ENCODE data around the gene IGF2.
A peak's percentile ranks its signal among the peaks of the same experiment; 100 is the strongest.

Gene IGF2

GRCh38 chr11:2154195-2154585 is 15.0 kb upstream of the IGF2 start:
- DNase-seq (ENCODE audit: low read depth, low spot score) = no peak

- DNase-seq (ENCODE audit: low read depth, low spot score) = no peak
These were observed 14.5 kb upstream of the IGF2 start for GRCh38 chr11:2153581-2154194.

GRCh38 chr11:2151500-2152257 is 12.5 kb upstream of the IGF2 start:
- peak; percentile 70 for DNase-seq (ENCODE audit: low read depth, low spot score)

GRCh38 chr11:2149864-2150847 is 11.0 kb upstream of the IGF2 start:
- DNase-seq (ENCODE audit: low read depth, low spot score) = no peak

- DNase-seq (ENCODE audit: low read depth, low spot score) = no peak
These were observed 10.3 kb upstream of the IGF2 start for GRCh38 chr11:2149460-2149859.

- DNase-seq (ENCODE audit: low read depth, low spot score) = no peak
These were observed 9.4 kb upstream of the IGF2 start for GRCh38 chr11:2148595-2148994.

- no peak for DNase-seq (ENCODE audit: low read depth, low spot score)
These were observed 8.2 kb upstream of the IGF2 start for GRCh38 chr11:2147391-2147790.

- DNase-seq (ENCODE audit: low read depth, low spot score) = no peak
These were observed 6.9 kb upstream of the IGF2 start for GRCh38 chr11:2146051-2146450.

- DNase-seq (ENCODE audit: low read depth, low spot score) = no peak
These were observed 5.5 kb upstream of the IGF2 start for GRCh38 chr11:2144544-2145248.

GRCh38 chr11:2143799-2144543 is 4.8 kb upstream of the IGF2 start:
- DNase-seq (ENCODE audit: low read depth, low spot score) = no peak

GRCh38 chr11:2143477-2143798 is 4.2 kb upstream of the IGF2 start:
- DNase-seq (ENCODE audit: low read depth, low spot score) = no peak

- DNase-seq (ENCODE audit: low read depth, low spot score) = no peak
These were observed 3.6 kb upstream of the IGF2 start for GRCh38 chr11:2142762-2143202.

- no peak for DNase-seq (ENCODE audit: low read depth, low spot score)
These were observed 3.1 kb upstream of the IGF2 start for GRCh38 chr11:2142300-2142759.

GRCh38 chr11:2140411-2141400 is 1.5 kb upstream of the IGF2 start:
- DNase-seq (ENCODE audit: low read depth, low spot score) = no peak

- no peak for DNase-seq (ENCODE audit: low read depth, low spot score)
These were observed 590 bp upstream of the IGF2 start for GRCh38 chr11:2139621-2140337.

GRCh38 chr11:2138431-2139122 is 612 bp downstream of the IGF2 start:
- no peak for DNase-seq (ENCODE audit: low read depth, low spot score)

- DNase-seq (ENCODE audit: low read depth, low spot score) = no peak
These were observed 1.1 kb downstream of the IGF2 start for GRCh38 chr11:2138068-2138430.
